HG03095 (cell line): Measurements from ENCODE around the gene UTP14C.
"Not testable (repeated sequence)": the region's sequence is repeated elsewhere in the genome, so short reads cannot be mapped to it uniquely, and the experiment has no call there.

Experiments
- ATAC-seq: cut with Tn5 transposase; IDR thresholded peaks from one replicate; pipeline ENCODE4 v1.9.1; 2021; ENCODE audit warnings: moderate library complexity; ENCODE audit not compliant: unreplicated experiment

UTP14C gene, protein sequence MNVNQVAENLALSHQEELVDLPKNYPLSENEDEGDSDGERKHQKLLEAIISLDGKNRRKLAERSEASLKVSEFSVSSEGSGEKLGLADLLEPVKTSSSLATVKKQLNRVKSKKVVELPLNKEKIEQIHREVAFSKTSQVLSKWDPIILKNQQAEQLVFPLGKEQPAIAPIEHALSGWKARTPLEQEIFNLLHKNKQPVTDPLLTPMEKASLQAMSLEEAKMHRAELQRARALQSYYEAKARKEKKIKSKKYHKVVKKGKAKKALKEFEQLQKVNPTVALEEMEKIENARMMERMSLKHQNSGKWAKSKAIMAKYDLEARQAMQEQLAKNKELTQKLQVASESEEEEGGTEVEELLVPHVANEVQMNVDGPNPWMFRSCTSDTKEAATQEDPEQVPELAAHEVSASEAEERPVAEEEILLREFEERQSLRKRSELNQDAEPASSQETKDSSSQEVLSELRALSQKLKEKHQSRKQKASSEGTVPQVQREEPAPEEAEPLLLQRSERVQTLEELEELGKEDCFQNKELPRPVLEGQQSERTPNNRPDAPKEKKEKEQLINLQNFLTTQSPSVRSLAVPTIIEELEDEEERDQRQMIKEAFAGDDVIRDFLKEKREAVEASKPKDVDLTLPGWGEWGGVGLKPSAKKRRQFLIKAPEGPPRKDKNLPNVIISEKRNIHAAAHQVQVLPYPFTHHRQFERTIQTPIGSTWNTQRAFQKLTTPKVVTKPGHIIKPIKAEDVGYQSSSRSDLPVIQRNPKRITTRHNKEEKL

DNA sequence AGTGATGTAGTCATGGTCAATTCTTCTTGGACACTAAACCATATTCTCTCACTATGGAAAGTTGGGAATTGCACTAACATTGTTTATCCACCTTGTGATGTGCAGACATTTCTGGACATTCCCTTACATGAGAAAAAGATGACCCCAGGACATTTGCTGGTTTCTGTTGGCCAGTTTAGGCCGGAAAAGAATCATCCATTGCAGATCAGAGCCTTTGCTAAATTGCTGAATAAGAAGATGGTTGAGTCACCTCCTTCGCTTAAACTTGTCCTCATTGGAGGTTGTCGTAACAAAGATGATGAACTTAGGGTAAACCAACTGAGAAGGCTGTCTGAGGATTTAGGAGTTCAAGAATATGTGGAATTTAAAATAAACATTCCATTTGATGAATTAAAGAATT is at the start of gene UTP14C:
Gene UTP14C, plus strand, starts transcription at position 211 of the 400 bp plus-strand sequence. CDS start 4,114 bp downstream, outside the sequence.
- ATAC-seq, result no peak

DNA sequence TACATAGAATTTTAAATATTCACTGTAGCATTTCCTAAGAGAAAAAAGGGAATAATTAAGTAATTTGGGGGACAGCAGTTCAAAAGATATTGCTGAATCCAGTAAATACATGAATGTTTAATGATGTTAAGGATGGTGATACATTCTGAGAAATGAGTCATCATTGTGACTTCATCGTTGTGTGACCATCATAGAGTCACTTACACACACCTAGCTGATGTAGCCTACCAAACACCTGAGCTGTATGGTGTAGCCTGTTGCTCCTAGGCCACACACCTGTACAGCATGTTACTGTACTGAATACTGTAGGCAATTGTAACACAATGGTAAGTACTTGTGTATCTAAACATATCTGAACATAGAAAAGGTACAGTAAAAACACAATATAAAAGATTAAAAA is 48.1 kb upstream of the UTP14C start:
- ATAC-seq, result no peak

- ATAC-seq, result no peak
Observed at GRCh38 chr13:51976890-51977289, 47.6 kb upstream of the UTP14C start.

- no peak for ATAC-seq
Observed at GRCh38 chr13:51977625-51978024, 46.9 kb upstream of the UTP14C start.

DNA sequence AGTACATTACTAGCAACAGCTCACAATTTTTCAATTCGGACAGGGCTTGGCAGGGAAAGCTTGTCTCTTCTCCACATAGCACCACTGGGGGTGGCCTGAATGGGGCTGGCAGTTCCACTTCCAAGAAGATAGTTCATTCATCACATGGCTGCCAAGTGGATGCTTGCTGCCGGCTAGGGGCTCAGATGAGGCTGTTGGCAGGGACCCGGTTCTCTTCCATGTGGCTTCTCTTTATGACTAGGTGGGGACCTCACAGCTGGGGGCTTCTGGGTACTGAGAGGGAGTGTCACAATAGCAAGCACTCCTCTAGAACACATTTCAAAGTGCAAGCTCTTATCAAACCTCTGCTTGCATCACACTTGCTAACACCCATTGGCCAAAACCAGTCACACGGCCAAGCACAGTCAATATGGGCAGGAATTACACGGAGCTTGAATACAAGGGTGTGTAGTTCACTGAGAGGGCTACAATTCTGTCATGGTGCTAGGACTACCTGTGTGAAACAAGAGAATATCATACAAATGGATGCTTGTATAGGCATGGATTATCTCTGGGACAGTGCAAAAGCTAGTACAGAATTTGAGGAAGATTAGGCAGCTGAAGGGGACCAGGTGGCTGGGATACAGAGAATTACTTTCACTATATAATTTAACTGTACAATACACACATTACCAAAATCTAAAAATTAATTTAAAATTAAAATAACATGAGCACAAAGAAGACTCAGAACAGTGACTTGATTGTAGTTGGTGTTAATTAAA is 45.5 kb upstream of the UTP14C start:
- no peak for ATAC-seq

DNA sequence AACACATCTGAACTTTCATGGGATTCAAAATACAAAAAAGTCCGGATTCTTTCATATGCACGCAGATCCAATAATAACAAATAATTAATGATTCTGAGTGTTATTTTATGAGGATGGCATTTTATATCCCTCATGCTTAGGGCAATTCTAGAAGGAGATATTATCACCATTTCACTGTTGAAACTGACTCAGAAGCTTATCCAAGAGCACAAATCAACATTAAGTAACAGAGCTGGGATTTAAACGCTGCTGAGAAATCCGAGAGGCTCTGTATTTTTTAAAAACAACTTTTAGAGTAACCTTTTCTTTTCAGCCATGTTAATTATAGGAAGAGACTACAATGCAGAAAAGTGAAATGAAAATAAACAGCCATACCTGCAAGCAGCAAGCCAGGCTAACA is 43.6 kb upstream of the UTP14C start:
- ATAC-seq, result no peak

GRCh38 chr13:51981355-51981754 is 43.1 kb upstream of the UTP14C start:
- no peak for ATAC-seq

DNA sequence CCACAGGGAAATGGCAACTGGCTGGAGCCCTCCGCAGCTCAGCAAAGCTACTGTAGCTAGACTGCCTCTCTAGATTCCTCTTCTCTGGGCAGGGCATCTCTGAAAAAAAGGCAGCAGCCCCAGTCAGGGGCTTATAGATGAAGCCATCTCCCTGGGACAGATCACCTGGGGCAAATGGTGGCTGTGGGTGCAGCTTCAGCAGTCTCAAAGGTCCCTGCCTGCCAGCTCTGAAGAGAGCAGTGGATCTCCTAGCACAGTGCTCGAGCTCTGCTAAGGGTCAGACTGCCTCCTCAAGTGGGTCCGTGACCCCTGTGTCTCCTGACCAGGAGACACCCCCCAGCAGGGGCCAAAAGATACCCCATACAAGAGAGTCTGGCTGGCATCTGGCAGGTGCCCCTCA is 41.2 kb upstream of the UTP14C start:
- not testable (repeated sequence) for ATAC-seq

DNA sequence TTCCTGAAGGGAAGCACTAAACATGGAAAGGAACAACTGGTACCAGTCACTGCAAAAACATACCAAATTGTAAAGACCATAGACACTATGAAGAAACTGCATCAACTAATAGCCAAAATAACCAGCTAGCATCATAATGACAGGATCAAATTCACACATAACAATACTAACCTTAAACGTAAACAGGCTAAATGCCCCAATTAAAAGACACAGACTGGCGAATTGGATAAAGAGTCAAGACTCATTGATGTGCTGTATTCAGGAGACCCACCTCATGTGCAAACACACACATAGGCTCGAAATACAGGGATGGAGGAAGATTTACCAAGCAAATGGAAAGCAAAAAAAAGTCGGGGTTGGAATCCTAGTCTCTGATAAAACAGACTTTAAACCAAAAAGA is 39.6 kb upstream of the UTP14C start:
- ATAC-seq, result not testable (repeated sequence)

GRCh38 chr13:51988988-51989618 is 35.4 kb upstream of the UTP14C start:
- no peak for ATAC-seq

GRCh38 chr13:51993713-51994112 is 30.8 kb upstream of the UTP14C start:
- no peak for ATAC-seq

DNA sequence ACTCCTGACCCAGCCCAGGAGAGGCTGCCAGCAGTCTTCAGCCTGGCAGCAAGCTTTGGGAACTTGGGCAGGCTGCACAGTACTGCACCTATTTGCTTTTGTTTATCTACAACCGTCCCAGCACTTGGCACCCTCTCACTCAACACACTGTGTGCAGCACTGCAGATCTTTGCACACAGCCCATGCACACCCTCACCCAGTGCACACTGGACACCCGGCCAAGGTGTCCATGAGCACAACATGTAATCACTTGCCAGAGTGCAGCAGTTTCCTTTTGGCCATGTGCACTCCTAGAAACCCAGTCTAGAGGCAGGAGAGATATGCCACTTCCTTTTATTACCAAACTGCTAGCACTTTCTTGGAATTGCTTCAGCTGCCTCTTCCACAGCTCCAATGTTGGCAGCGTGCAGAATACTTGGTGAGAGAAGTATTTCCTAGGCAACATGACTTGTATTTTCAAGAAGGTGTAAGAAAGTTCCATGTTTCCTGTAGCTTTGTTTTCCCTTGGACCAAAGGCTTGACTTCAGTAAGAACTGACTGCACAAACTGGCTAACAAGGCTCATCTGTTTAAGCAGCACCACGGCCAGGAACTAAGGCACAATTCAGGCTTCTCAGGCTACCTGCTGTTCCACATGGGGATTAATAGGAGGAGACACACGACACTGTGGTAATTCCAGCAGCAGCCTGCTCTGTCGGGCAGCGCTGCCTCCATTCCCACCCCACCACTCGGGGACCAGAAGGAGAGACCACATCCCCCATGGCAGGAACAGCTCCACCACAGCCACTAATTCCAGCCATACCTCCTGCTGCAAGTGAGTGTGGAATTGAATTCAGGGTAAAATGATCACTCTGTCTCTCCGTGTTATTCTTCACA is 28.6 kb upstream of the UTP14C start:
- no peak for ATAC-seq

GRCh38 chr13:51996641-51997040 is 27.9 kb upstream of the UTP14C start:
- no peak for ATAC-seq

GRCh38 chr13:51997186-51997585 is 27.3 kb upstream of the UTP14C start:
- ATAC-seq, result no peak

GRCh38 chr13:51997641-51998330 is 26.7 kb upstream of the UTP14C start:
- no peak for ATAC-seq

GRCh38 chr13:51998723-51999509 is 25.6 kb upstream of the UTP14C start:
- ATAC-seq, result no peak

- ATAC-seq, result no peak
Observed at GRCh38 chr13:51999510-51999911, 25.0 kb upstream of the UTP14C start.

DNA sequence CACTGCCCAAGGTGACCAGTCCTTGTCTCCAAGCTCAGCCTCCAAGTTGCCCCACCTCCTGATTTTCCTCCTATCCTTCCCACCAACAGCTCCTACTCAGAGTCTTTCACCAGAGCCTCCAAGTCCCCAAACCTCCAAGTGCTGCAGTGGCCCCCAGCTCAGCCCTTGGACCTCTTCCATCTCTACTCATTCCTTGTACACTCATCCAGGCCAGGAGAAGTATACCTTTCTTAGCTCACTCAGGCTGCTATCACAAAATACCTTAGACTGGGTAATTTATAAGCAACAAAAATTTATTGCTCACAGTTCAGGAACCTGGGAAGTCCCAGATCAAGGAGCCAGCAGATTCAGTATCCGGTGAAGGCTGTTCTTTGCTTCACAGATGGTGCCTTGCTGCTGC is 24.6 kb upstream of the UTP14C start:
- ATAC-seq, result no peak
